Loucy (cell line): ENCODE results near the gene IMMT.

ENCODE experiments used
- EZH2phosphoT487 ChIP-seq: fragments of 200-600 bp; IDR thresholded peaks from 2 replicates; pipeline ENCODE4 v1.6.1; 2018; ENCODE audit warnings: antibody characterized with exemption, mild to moderate bottlenecking, moderate library complexity, borderline replicate concordance
- TF ChIP-seq, protein P1 (sequence below): fragments of 200-600 bp; sonication (generic); conservative IDR thresholded peaks from 2 replicates; pipeline ENCODE4 v1.5.1; 2014; ENCODE audit warnings: mild to moderate bottlenecking, antibody characterized with exemption, low read length

DNA sequence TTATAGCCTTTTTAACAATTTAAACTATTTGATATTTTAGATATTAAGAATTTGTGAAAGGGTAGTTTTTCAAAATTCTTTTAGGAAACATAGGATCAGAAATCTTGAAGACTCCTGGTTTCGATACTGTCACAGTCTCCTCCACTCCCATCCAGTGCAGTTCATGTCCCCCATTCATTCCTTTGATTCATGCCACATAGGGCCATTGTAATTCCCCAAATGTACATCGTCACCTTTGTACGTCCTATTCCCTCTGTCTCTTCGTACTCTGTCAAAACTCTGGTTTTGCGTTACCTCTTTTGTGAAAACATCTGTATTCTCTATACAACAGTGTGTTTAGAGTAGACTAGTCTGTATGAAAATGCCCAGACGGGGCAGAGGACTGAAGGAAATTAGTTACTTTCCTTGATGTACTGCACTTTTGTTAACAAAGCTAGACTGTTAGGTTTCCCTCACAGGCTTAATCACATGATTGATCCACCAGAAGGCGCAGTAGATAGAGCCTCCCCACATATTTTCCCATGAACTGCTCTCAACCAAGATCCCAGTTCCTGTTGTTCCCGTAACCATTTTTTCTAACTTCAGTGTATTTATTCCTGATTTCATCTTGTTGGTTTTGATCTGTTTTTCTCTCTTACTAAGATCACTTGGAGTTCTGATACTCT is 6.5 kb upstream of the IMMT start:
- TF ChIP-seq EZH2phosphoT487 = no peak
- TF ChIP-seq, protein P1, sequence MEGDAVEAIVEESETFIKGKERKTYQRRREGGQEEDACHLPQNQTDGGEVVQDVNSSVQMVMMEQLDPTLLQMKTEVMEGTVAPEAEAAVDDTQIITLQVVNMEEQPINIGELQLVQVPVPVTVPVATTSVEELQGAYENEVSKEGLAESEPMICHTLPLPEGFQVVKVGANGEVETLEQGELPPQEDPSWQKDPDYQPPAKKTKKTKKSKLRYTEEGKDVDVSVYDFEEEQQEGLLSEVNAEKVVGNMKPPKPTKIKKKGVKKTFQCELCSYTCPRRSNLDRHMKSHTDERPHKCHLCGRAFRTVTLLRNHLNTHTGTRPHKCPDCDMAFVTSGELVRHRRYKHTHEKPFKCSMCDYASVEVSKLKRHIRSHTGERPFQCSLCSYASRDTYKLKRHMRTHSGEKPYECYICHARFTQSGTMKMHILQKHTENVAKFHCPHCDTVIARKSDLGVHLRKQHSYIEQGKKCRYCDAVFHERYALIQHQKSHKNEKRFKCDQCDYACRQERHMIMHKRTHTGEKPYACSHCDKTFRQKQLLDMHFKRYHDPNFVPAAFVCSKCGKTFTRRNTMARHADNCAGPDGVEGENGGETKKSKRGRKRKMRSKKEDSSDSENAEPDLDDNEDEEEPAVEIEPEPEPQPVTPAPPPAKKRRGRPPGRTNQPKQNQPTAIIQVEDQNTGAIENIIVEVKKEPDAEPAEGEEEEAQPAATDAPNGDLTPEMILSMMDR = no peak
